GM23248 (cell line): ENCODE results near the gene ADK. TPM values are rescaled to one million over a fixed set of nuclear protein-coding genes. Genes with fewer than 3 reads are reported as not detected.

Source experiments
- DNase-seq: peaks from one replicate; pipeline ENCODE4 v3.0.0-alpha.2; 2015
- H2AFZ ChIP-seq: fragments of 200-600 bp; sonication (generic); 2 replicates; pipeline ENCODE4 v1.6.1; 2016; ENCODE audit warnings: antibody characterized with exemption
- H3F3A ChIP-seq: fragments of 200-600 bp; sonication (generic); 2 replicates; pipeline ENCODE4 v1.6.1; 2016; ENCODE audit warnings: mild to moderate bottlenecking, antibody characterized with exemption, mixed run types; ENCODE audit not compliant: insufficient read depth
- H3K27ac ChIP-seq: fragments of 200-600 bp; sonication (generic); 2 replicates; pipeline ENCODE4 v1.5.1; 2016; ENCODE audit warnings: mild to moderate bottlenecking
- H3K27me3 ChIP-seq: fragments of 200-600 bp; sonication (generic); replicated peaks from 2 replicates; pipeline ENCODE4 v1.6.1; 2016; ENCODE audit warnings: mild to moderate bottlenecking; ENCODE audit not compliant: insufficient read depth
- H3K36me3 ChIP-seq: fragments of 200-600 bp; sonication (generic); 2 replicates; pipeline ENCODE4 v1.6.1; 2016; ENCODE audit warnings: low read depth, mild to moderate bottlenecking
- H3K4me1 ChIP-seq: fragments of 200-600 bp; sonication (generic); 2 replicates; pipeline ENCODE4 v1.6.1; 2016; ENCODE audit warnings: mild to moderate bottlenecking; ENCODE audit not compliant: insufficient read depth
- H3K4me2 ChIP-seq: fragments of 200-600 bp; sonication (generic); one replicate; pipeline ENCODE4 v1.6.1; 2016; ENCODE audit warnings: mild to moderate bottlenecking; ENCODE audit not compliant: unreplicated experiment
- H3K4me3 ChIP-seq: fragments of 200-600 bp; sonication (generic); 2 replicates; pipeline ENCODE4 v1.5.1; 2016; ENCODE audit warnings: mild to moderate bottlenecking
- H3K79me2 ChIP-seq: fragments of 200-600 bp; sonication (generic); 2 replicates; pipeline ENCODE4 v1.6.1; 2016; ENCODE audit warnings: mild to moderate bottlenecking; ENCODE audit not compliant: insufficient read depth
- H3K9ac ChIP-seq: fragments of 200-600 bp; sonication (generic); 2 replicates; pipeline ENCODE4 v1.6.1; 2016; ENCODE audit warnings: mild to moderate bottlenecking
- H3K9me2 ChIP-seq: fragments of 200-600 bp; sonication (generic); 2 replicates; pipeline ENCODE4 v1.6.1; 2016; ENCODE audit warnings: mixed run types, mild to moderate bottlenecking, moderate library complexity; ENCODE audit not compliant: insufficient read depth
- H3K9me3 ChIP-seq: fragments of 200-600 bp; sonication (generic); one replicate; pipeline ENCODE4 v1.6.1; 2017; ENCODE audit warnings: low read depth
- H4K20me1 ChIP-seq: fragments of 200-600 bp; sonication (generic); 2 replicates; pipeline ENCODE4 v1.6.0; 2016; ENCODE audit not compliant: insufficient read depth
- EZH2 ChIP-seq: fragments of 200-600 bp; sonication (generic); IDR thresholded peaks from 2 replicates; pipeline ENCODE4 v1.6.1; 2018; ENCODE audit warnings: antibody characterized with exemption, mild to moderate bottlenecking; ENCODE audit not compliant: insufficient read depth, poor library complexity, severe bottlenecking
- EZH2phosphoT487 ChIP-seq: fragments of 200-600 bp; sonication (generic); IDR thresholded peaks from 2 replicates; pipeline ENCODE4 v1.6.1; 2018; ENCODE audit warnings: antibody characterized with exemption, moderate library complexity, mild to moderate bottlenecking, low read depth; ENCODE audit not compliant: insufficient read depth
- WGBS, 2 experiments: methylation state at CpG; one replicate each; pipeline ENCODE4 v1.1.6; 2015 to 2017; ENCODE audit warnings: low lambda C conversion rate in 2 of 2, low coverage in 1 of 2; ENCODE audit errors: missing lambda C conversion rate in 2 of 2; 5-methylcytosine and 5-hydroxymethylcytosine counted together
- in situ Hi-C: fragments of 300-500 bp; cut with MboI; formaldehyde crosslinking; loops from 2 replicates; pipeline ENCODE4 v1.15.0; 2020
- polyA plus RNA-seq: library from polyadenylated mRNA; unstranded; fragments of >200 nt; fragmentation: Nextera tagmentation; extraction: Ambion mirVana; gene quantifications from 2 replicates; pipeline ENCODE4 v1.2.1, GENCODE V29; 2016
- total RNA-seq: library from RNA; depleted of rRNA; stranded (reverse); fragments of >200 nt; shearing (Covaris generic); gene quantifications from 2 replicates; pipeline ENCODE4 v1.2.3, GENCODE V29; 2014

Gene ADK
- total and polyA plus RNA-seq, 2 experiments from 2014 or later = 43.7 to 75.1 TPM

DNA sequence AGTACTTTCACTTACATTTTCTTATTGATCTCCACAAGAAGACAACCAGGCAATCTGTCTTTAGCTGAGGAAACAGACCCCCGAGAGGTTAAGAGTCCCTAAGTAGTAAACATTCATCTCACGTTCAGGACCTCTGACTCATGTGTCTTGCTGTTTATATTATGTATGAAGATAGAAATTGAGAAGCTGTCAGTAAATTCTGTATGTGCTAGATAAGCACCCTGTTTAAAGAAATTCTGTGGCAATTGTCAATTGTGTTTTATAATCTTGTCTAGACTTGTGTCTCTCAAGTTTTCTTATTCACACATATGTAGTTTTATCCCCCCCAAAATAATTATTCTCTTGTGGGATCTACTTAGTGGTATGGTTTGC lies 14.5 kb downstream of the ADK start:
- no peaks in the 10 kb centered on the region; the same call in 1 of the 2 replicates for H3K79me2 ChIP-seq
- 38 to 46% methylated on average over 2 of the region's 2 CpGs for WGBS, 2 experiments
- H2AFZ ChIP-seq = no peak overlapping the region
- peak; percentile 23 for DNase-seq
- in situ Hi-C loops = no loop called here
- no peak overlapping the region for H3K4me2 ChIP-seq
- H3K36me3 ChIP-seq = no peaks in the 10 kb centered on the region
- no peak overlapping the region for H3K4me3 ChIP-seq
- no peaks in the 10 kb centered on the region for H4K20me1 ChIP-seq
- no peaks in the 10 kb centered on the region for H3K9me3 ChIP-seq
- no peak overlapping the region for H3K9ac ChIP-seq
- TF ChIP-seq EZH2 (no peak), EZH2phosphoT487 (no peak)
- H3K4me1 ChIP-seq = peaks cover 7% of the 10 kb centered on the region; the same call in 1 of the 2 replicates
- no peak overlapping the region for H3K27ac ChIP-seq
- no peaks in the 10 kb centered on the region for H3K9me2 ChIP-seq
- H3K27me3 ChIP-seq = no peaks in the 10 kb centered on the region
- H3F3A ChIP-seq = no peaks in the 10 kb centered on the region

DNA sequence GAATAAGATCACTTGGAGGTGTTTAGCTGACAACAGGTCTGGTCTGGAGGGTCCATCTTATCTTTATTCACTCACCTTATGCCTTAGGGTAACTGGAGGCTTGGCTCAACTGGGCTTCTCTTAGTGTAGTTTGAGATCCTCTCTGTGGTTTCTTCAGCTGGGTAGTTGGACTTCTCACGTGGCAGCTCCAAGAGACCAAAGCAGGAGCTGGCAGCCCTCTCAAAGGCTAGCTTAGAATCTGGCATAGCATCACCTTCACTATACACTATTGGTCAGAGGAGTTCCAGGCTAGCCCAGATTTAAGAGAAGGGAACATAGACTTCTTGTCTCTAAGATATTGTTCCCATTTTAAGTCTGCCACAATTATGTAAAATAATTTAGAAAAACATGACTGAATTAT lies 16.4 kb downstream of the ADK start:
- Histone ChIP-seq H3K9ac (no peak overlapping the region), H3K9me3 (no peaks in the 10 kb centered on the region), H3K9me2 (no peaks in the 10 kb centered on the region), H3K36me3 (no peaks in the 10 kb centered on the region), H2AFZ (no peak overlapping the region), H3K4me2 (no peak overlapping the region), H3K27ac (no peak overlapping the region), H3F3A (no peaks in the 10 kb centered on the region), H3K27me3 (no peaks in the 10 kb centered on the region), H3K4me3 (no peak overlapping the region), H3K79me2 (no peaks in the 10 kb centered on the region; the same call in 1 of the 2 replicates), H3K4me1 (peaks cover 7% of the 10 kb centered on the region; the same call in 1 of the 2 replicates), H4K20me1 (no peaks in the 10 kb centered on the region)
- TF ChIP-seq EZH2phosphoT487 (no peak), EZH2 (no peak)
- in situ Hi-C loops = no loop called here
- 85 to 95% methylated on average over 1 of the region's 1 CpG for WGBS, 2 experiments
- DNase-seq = no peak

DNA sequence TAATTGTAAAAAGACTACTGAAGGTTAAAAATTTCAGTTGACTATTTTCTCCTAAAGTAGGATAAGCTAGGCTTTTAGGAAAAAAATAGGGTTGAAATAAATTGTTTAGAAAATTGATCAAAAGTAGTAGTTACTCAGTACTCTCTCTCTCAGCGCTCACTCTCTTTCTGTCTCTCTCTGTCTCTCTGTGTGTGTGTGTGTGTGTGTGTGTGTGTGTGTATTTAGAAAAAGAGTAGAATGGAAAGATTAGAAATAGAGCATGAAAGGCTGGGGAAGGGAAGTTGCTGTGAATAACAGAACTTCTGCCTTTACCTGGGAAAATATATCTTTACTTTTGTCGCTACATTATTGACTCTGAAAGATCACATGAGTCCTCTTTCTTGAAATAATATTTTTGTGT lies 20.6 kb downstream of the ADK start:
- Histone ChIP-seq H3K4me2 (no peak overlapping the region), H3F3A (peaks cover 15% of the 10 kb centered on the region), H3K27me3 (no peaks in the 10 kb centered on the region), H3K4me3 (no peak overlapping the region), H3K4me1 (peaks cover 6% of the 10 kb centered on the region), H2AFZ (no peak overlapping the region), H4K20me1 (no peaks in the 10 kb centered on the region), H3K36me3 (no peaks in the 10 kb centered on the region), H3K9me2 (no peaks in the 10 kb centered on the region), H3K27ac (no peak overlapping the region), H3K79me2 (no peaks in the 10 kb centered on the region; the same call in 1 of the 2 replicates), H3K9ac (no peak overlapping the region), H3K9me3 (no peaks in the 10 kb centered on the region)
- 98 to 100% methylated on average over 2 of the region's 2 CpGs for WGBS, 2 experiments
- no peak for DNase-seq
- in situ Hi-C loops = no loop called here
- TF ChIP-seq EZH2 (no peak), EZH2phosphoT487 (no peak)

- H3K4me1 ChIP-seq = peaks cover 26% of the 10 kb centered on the region
- WGBS, 2 experiments = 23 to 35% methylated on average over 3 of the region's 3 CpGs
- H3K4me2 ChIP-seq = no peak overlapping the region
- no peak overlapping the region for H2AFZ ChIP-seq
- H3K79me2 ChIP-seq = peaks cover 28% of the 10 kb centered on the region
- H3K27ac ChIP-seq = no peak overlapping the region
- H3K36me3 ChIP-seq = no peaks in the 10 kb centered on the region
- no peaks in the 10 kb centered on the region for H4K20me1 ChIP-seq
- H3F3A ChIP-seq = peaks cover 32% of the 10 kb centered on the region
- H3K4me3 ChIP-seq = no peak overlapping the region
- no peak overlapping the region for H3K9ac ChIP-seq
- no peaks in the 10 kb centered on the region for H3K27me3 ChIP-seq
- DNase-seq = peak; percentile 66
- no peaks in the 10 kb centered on the region for H3K9me2 ChIP-seq
- in situ Hi-C loops = no loop called here
- no peak for TF ChIP-seq EZH2
- no peak for TF ChIP-seq EZH2phosphoT487
- no peaks in the 10 kb centered on the region for H3K9me3 ChIP-seq
These were observed 23.5 kb downstream of the ADK start for GRCh38 chr10:74174521-74174920.
